Upper lobe of left lung (tissue), 6 donors: Measurements from ENCODE around the gene SMIM8. TPM values are rescaled to one million over a fixed set of nuclear protein-coding genes. Genes with fewer than 3 reads are reported as not detected.

ENCODE experiments used
- ATAC-seq, 2 donors: fragments of 200-7000 bp; cut with Tn5 transposase; one replicate each; pipeline ENCODE4 v1.9.1; 2022; ENCODE audit warnings: mild to moderate bottlenecking in 2 of 2, moderate library complexity in 2 of 2; ENCODE audit not compliant: low FRiP score in 2 of 2
- DNase-seq, 2 donors: peaks; one replicate each; pipeline ENCODE4 v3.0.0-alpha.2; 2019 to 2020
- H3K27ac ChIP-seq, 4 donors: fragments of 200-600 bp; sonication (generic); one replicate each; pipeline ENCODE4 v1.5.1; 2016 to 2019
- H3K27me3 ChIP-seq, 4 donors: fragments of 200-600 bp; sonication (generic); one replicate each; pipeline ENCODE4 v1.5.1; 2017 to 2019
- H3K36me3 ChIP-seq, 4 donors: fragments of 200-600 bp; sonication (generic); one replicate each; pipeline ENCODE4 v1.5.1; 2016 to 2019
- H3K4me1 ChIP-seq, 4 donors: fragments of 200-600 bp; sonication (generic); one replicate each; pipeline ENCODE4 v1.5.1; 2018 to 2019
- H3K4me3 ChIP-seq, 4 donors: fragments of 200-600 bp; sonication (generic); one replicate each; pipeline ENCODE4 v1.5.1; 2017 to 2019; ENCODE audit warnings: mild to moderate bottlenecking in 2 of 4, moderate library complexity in 1 of 4
- H3K9me3 ChIP-seq, 4 donors: fragments of 200-600 bp; sonication (generic); one replicate each; pipeline ENCODE4 v1.5.1; 2018 to 2019
- EP300 ChIP-seq, 4 donors: sonication (generic); formaldehyde crosslinking; IDR thresholded peaks; one replicate each; pipeline ENCODE4 v1.5.1; 2017; ENCODE audit warnings: antibody characterized with exemption in 4 of 4, control low read depth in 2 of 4
- POLR2A ChIP-seq, 4 donors: fragments of 450-650 bp; IDR thresholded peaks; one replicate each; pipeline ENCODE4 v1.5.1; 2016 to 2017; ENCODE audit warnings: antibody characterized with exemption in 4 of 4, mild to moderate bottlenecking in 2 of 4
- POLR2AphosphoS5 ChIP-seq, 2 donors: sonication (generic); formaldehyde crosslinking; IDR thresholded peaks; one replicate each; pipeline ENCODE4 v1.5.1; 2017; ENCODE audit warnings: antibody characterized with exemption in 2 of 2
- WGBS, 2 donors: methylation state at CpG; one replicate each; pipeline ENCODE4 v1.1.5; 2017 to 2018; 5-methylcytosine and 5-hydroxymethylcytosine counted together
- total RNA-seq, 6 donors: library from RNA; depleted of rRNA in 4 of 6; stranded (reverse); fragments of >200 nt in 4 of 6; gene quantifications; one replicate each; pipeline versions ENCODE4 v1.1.0 to v1.2.1, GENCODE V29; 2016 to 2021
- TF ChIP-seq, protein P1 (sequence below), 6 experiments: fragments of 450-650 bp in 4 of 6; fragments of 200-600 bp in 2 of 6; sonication (generic) in 2 of 6; IDR thresholded peaks; one replicate each; pipeline ENCODE4 v1.5.1; 2016 to 2019; ENCODE audit warnings: antibody characterized with exemption in 6 of 6
- donor health status: DM: no; HTN: no; CAD: no; lungs with moderate emphysema.
- donor health status: DM: no; HTN: yes; CAD: no; lungs with severe emphysema.

The SMIM8 gene
- total RNA-seq, 6 donors from 2014 or later: 4.6 to 19.3 (median 9.3) TPM

DNA sequence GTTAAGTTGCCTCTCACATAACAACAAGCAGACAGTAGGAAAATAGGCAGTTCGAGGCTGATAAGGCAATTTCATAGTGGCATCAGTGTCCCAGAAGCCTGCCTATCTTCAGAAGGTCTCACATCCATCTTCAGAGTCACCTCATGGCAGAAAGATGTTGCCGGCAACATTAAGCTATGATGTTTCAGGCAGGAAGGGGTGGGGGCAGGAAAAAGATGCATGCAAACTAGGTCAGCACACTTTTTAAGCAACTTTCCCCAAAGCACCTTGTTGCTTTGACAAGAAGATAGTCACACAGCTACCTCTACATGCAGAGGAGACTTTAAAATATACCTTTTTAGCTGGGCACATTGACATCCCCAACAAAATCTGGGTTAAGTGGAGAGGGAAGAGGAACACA lies 43.2 kb upstream of the SMIM8 start:
- DNase-seq: no peak
- Histone ChIP-seq H3K4me3 (no peak overlapping the region), H3K27ac (no peak overlapping the region), H3K27me3 (no peaks in the 10 kb centered on the region), H3K9me3 (no peaks in the 10 kb centered on the region), H3K4me1 (no peaks in the 10 kb centered on the region), H3K36me3 (no peaks in the 10 kb centered on the region)
- 50 to 61% methylated on average over 1 to 2 of the region's 2 CpGs for WGBS, 2 donors
- TF ChIP-seq POLR2A (IDR thresholded peaks at IDR 0.05): no peak
- TF ChIP-seq EP300 (IDR thresholded peaks at IDR 0.05): no peak
- TF ChIP-seq, protein P1, sequence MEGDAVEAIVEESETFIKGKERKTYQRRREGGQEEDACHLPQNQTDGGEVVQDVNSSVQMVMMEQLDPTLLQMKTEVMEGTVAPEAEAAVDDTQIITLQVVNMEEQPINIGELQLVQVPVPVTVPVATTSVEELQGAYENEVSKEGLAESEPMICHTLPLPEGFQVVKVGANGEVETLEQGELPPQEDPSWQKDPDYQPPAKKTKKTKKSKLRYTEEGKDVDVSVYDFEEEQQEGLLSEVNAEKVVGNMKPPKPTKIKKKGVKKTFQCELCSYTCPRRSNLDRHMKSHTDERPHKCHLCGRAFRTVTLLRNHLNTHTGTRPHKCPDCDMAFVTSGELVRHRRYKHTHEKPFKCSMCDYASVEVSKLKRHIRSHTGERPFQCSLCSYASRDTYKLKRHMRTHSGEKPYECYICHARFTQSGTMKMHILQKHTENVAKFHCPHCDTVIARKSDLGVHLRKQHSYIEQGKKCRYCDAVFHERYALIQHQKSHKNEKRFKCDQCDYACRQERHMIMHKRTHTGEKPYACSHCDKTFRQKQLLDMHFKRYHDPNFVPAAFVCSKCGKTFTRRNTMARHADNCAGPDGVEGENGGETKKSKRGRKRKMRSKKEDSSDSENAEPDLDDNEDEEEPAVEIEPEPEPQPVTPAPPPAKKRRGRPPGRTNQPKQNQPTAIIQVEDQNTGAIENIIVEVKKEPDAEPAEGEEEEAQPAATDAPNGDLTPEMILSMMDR (IDR thresholded peaks at IDR 0.05): no peak
- TF ChIP-seq POLR2AphosphoS5 (IDR thresholded peaks at IDR 0.05): no peak
- no peak for ATAC-seq

DNA sequence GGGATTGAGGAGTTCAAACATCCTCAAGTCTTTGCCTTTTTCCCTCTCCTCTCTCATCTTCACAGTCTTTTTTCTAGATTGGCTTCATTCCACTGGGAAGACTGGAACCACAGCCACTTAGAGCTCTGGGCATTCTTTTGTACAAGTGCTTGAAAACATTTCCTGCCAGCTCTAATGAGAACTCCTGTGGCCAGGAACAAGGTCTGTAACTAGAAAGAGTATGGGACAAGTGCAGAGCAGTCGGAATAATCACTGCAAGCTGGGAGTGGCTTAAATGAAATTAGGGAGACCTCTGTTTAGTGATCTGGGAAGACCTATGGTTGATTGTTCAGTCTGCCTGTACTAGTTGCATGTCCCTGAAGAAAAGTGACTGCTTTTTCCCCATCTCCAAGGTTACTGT lies 41.0 kb upstream of the SMIM8 start:
- Histone ChIP-seq H3K4me3 (no peak overlapping the region), H3K4me1 (no peaks in the 10 kb centered on the region), H3K9me3 (no peaks in the 10 kb centered on the region), H3K27me3 (no peaks in the 10 kb centered on the region), H3K36me3 (no peaks in the 10 kb centered on the region), H3K27ac (no peak overlapping the region)
- WGBS, 2 donors: 41 to 85% methylated on average over 1 of the region's 1 CpG
- no peak for DNase-seq
- TF ChIP-seq POLR2AphosphoS5 (IDR thresholded peaks at IDR 0.05): no peak
- TF ChIP-seq POLR2A (IDR thresholded peaks at IDR 0.05): no peak
- TF ChIP-seq, protein P1 (IDR thresholded peaks at IDR 0.05): no peak
- TF ChIP-seq EP300 (IDR thresholded peaks at IDR 0.05): no peak
- ATAC-seq: no peak

DNA sequence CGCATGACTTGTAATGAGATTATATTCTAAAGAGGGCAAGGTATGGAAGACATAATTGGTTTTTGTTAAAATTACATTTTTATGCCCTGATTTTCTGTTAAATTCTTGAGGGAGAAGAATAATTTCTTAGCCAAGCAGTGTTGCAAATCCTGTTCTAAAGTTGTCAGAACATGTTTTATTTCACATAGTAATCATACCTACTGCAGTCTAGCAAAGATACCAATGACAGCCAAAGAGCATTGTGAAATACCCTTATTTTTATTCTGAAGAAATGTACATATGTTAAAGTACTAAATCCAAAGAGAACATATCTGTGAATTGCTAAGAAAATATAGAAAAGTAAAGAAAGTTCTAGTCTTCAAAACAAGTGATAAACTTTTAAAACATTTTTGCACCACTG lies 39.6 kb upstream of the SMIM8 start:
- H3K27me3 ChIP-seq: no peaks in the 10 kb centered on the region
- H3K4me3 ChIP-seq: no peak overlapping the region
- no peaks in the 10 kb centered on the region for H3K9me3 ChIP-seq
- H3K4me1 ChIP-seq: no peaks in the 10 kb centered on the region
- DNase-seq (no peak), ATAC-seq (no peak)
- H3K27ac ChIP-seq: no peak overlapping the region
- WGBS, 2 donors: 93 to 97% methylated on average over 1 of the region's 1 CpG
- TF ChIP-seq POLR2AphosphoS5 (IDR thresholded peaks at IDR 0.05) (no peak), EP300 (IDR thresholded peaks at IDR 0.05) (no peak), POLR2A (IDR thresholded peaks at IDR 0.05) (no peak)
- TF ChIP-seq, protein P1 (IDR thresholded peaks at IDR 0.05): no peak
- no peaks in the 10 kb centered on the region for H3K36me3 ChIP-seq

DNA sequence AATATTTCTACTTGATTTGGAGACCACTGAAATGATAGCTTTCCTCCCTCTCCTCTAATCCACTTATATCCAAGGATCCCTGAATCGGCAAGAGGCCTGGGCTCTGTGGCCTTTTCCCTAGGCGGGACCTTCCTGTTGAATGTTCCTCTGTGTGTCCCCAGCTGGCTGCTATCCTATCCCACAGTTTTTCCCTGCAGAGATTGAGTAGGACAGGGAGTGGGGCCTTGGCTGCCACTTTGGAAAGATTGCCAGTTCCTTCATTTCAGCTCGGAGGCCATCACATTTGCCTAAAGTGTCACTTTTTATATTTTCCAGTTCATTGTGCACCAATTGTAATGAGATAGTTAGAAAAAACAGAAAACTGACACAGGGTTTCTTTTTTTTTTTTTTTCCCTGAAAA lies 38.9 kb upstream of the SMIM8 start:
- Histone ChIP-seq H3K9me3 (no peaks in the 10 kb centered on the region), H3K36me3 (no peaks in the 10 kb centered on the region), H3K4me3 (no peak overlapping the region), H3K4me1 (no peaks in the 10 kb centered on the region), H3K27me3 (no peaks in the 10 kb centered on the region), H3K27ac (no peak overlapping the region)
- 78 to 79% methylated on average over 3 of the region's 3 CpGs for WGBS, 2 donors
- TF ChIP-seq, protein P1 (IDR thresholded peaks at IDR 0.05): no peak
- no peak for TF ChIP-seq POLR2AphosphoS5 (IDR thresholded peaks at IDR 0.05)
- TF ChIP-seq EP300 (IDR thresholded peaks at IDR 0.05): no peak
- TF ChIP-seq POLR2A (IDR thresholded peaks at IDR 0.05): no peak
- DNase-seq: no peak
- ATAC-seq: no peak

DNA sequence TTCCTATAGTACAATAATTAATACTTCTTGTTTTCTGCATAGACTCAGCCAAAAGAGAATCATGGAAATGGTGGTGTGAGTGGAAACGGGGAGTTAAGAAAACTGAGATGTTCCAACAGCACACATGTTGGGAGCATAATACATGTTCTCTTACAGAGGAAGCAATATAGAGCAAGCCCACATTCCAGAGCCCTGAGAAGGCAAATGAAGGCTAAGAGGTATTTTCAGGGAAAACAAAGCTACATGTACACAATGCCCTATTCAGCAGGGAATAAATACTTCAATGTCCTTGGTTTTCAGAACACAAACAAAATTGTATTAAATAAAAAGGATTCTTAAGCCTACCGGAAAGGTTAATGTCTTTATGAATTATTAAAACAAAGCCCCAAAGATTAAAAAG lies 35.1 kb upstream of the SMIM8 start:
- DNase-seq (no peak), ATAC-seq (no peak)
- no peak overlapping the region for H3K4me3 ChIP-seq
- H3K9me3 ChIP-seq: no peaks in the 10 kb centered on the region
- TF ChIP-seq, protein P1 (IDR thresholded peaks at IDR 0.05): no peak
- TF ChIP-seq POLR2A (IDR thresholded peaks at IDR 0.05) (no peak), EP300 (IDR thresholded peaks at IDR 0.05) (no peak), POLR2AphosphoS5 (IDR thresholded peaks at IDR 0.05) (no peak)
- H3K4me1 ChIP-seq: no peaks in the 10 kb centered on the region
- WGBS, 2 donors: 83 to 87% methylated on average over 2 of the region's 2 CpGs
- no peaks in the 10 kb centered on the region for H3K36me3 ChIP-seq
- no peaks in the 10 kb centered on the region for H3K27me3 ChIP-seq
- no peak overlapping the region for H3K27ac ChIP-seq
